HG03095 (cell line): ENCODE results near the gene SORCS2.

Experiments
- ATAC-seq: cut with Tn5 transposase; IDR thresholded peaks from one replicate; pipeline ENCODE4 v1.9.1; 2021; ENCODE audit warnings: moderate library complexity; ENCODE audit not compliant: unreplicated experiment

Gene SORCS2

DNA sequence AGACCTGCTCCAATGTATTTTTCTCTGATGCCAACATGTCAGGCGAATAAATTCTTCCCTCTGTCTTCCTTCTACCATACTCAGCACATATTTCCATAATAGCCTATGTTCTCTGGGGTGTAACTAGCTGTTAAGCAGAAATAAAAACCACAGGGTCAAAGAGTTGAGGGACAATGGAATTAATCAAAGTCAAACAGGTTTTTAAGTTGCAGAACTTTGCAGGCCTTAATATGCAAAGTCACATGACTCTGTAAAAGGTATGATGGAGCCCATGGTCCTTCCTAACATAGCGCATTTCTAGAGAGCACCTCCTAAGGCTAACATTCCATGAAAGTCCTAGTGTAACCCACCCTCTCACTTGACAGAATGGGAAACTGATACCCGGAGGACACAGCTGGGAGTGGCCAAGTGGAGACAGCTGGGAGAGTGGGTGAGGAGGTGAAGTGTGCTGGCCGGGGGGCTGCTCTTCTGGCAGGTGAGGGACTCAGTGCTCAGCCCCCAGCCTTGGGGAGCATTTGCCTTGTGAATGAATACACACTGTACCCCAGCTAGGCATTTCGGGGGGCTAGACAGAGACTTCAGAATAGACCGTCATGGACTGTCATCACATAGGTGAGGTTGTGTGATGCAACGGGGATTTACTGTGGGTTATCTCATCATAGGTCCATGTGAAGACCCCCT is 8.4 kb upstream of the SORCS2 start:
- ATAC-seq = no peak

DNA sequence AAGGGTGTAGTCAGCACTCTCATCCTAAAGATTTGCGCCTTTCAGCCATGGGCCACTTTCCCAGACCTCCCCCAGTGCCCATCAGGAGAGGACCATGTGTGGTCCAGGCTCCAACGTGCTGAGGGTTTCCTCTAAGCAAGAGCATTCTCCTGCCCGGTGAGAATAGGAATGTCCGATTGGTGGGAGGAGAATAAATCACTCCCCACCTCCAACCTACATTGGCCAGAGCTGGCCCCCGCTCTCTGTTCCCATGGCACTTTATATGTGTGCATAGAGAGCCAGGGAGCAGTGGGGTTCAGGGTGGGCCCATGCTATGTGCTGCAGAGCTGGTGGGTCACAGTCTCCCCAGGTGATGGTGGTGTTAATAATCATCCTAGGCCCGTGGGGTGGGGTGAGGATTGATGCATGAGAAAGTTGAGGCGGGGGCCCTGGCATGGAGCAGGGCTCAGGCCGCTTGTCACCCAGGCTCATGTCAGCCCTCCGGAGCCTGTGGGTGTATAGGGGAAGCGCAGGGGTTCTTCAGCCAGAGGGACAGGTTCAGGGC is 6.8 kb upstream of the SORCS2 start:
- ATAC-seq = no peak

DNA sequence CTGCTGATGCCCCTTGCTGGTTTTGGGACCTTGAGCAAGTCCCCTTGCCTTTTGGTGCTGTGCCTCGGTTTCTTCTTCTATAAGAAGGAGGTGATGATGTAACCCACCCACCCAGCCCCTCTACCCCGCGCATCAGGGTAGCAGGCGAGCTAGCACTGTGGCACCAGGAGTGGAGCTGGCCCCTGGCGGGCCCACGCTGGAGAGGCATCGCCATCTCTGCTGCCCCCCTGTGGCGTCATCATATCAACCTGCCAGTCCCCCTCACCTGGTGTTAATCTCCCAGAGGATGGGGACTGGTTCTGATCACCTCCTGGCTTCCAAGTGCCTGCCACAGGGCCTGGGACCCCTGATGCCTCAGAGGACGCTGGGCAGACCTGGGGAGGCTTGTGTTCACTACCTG is 6.3 kb upstream of the SORCS2 start:
- ATAC-seq = no peak

DNA sequence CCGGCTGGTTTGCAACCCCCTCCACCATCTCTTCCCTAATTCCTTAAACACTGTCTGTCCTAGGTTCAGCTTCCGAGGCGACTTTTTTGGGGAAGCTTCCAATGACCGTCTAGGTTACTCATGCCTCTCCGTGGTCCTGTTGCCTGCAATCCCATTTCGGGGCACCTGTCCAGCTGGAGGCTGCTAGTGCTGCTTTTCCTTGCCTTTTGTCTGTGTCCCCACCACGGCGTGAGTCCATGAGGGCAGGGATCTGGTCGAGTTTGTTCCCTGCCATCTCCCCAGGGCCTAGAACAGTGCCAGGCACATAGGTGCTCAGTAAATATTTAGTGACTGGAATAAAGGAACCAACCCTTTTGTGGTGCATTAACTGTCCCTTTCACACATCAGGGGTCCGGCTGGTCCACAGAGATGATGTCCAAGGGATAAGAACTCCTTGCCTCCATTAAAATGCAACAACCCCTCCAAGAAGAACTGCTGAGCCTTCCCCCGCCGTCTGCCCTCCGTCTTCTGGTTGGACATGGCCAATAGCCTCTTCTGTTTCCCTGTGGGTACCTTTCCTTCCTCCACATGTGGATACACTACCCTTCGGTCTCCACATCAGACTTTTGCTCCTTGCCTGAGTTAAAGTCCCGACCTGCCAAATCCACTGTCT is 5.7 kb upstream of the SORCS2 start:
- no peak for ATAC-seq

DNA sequence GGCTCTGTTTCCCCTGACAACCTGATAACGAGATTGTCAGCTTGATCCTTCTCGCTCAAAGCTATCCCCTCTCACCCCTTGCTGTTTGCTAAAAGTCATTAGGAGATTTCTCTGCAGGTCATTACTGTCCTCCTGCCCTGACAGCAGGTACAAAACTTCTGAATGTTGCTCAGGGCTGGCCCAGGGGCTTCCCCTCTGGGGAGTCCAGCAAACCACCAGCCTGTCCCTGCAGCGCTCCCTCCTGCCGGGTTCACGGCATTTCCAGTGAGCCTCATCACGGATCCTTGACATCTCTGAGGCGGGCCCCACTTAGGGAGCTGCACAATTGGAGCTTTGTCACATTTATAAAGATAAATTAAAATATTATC is 5.2 kb upstream of the SORCS2 start:
- ATAC-seq = no peak

DNA sequence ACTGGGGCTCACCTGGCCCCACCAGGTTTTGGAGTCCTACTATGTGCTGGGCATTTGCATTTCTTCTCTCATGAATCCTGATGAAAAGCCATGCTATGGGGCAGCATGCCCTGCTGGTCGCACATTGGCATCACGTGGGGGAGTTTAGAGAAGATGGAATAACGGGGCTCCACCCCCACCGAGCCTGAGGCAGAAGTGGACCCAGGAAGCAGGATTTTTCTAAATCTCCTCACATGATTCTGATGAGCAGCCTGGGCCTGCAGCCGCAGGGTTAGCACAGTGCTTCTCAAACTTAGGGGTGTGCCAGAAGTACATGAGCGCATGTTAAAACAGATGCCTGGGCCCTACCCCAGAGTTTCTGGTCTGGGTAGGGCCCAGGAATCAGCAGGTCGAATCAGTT is 4.6 kb upstream of the SORCS2 start:
- ATAC-seq = no peak

DNA sequence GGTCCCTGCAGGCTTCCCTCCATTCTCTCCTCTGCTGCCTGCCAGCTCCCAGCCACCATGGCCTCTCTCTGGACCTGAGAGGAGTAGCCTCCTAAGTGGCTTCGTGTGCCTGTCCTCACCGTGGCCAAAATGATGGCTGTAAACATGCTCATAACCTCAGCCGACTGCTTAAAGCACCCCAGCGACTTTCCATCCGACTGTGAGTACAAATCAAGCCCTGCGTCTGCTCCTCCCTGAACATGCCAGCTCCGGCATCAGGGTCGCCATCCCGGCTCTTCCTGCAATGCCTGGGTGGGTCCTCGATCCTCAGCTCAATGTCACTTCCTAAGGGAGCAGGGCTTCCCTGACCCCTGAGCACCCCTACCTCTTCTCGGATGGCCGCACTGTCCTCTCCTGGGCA is 3.3 kb upstream of the SORCS2 start:
- ATAC-seq = no peak

DNA sequence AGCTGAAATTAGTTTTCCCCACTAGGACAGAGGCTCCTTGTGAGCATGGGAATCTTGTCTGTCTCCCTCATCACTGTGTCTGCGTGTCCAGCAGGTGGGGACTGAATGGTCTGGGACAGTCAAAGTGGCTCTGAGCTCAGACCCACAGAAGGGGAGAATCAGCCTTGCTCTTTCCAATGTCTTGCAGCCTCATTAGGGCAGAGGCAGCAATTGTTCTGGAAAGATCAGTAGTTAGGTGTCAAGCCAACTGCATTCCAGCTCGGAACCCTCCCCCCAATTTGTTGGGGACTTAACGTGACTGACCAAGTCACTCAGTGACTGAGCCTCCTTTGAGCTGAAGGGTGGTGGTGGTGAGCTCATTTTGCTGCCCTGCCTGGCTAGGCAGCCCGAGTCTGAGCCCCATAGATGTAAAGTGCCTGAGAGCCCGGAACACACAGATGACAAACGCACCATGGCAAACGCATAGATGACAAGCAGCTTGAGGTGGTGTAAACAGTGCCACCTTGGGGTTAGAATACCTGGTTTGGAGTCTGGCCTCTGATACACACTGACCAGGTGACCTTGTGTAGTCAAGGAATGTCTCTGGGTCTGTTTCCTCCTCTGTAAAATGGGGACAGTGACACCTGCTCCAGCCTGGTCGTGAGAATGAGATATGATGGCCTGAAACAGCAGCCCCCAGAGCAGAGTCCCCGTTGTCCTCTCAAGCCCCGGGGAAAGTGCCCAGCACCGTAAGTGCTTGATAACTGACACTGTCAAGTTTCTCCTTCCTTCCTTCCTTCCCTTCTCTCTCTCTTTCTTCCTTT is 2.7 kb upstream of the SORCS2 start:
- ATAC-seq = no peak

DNA sequence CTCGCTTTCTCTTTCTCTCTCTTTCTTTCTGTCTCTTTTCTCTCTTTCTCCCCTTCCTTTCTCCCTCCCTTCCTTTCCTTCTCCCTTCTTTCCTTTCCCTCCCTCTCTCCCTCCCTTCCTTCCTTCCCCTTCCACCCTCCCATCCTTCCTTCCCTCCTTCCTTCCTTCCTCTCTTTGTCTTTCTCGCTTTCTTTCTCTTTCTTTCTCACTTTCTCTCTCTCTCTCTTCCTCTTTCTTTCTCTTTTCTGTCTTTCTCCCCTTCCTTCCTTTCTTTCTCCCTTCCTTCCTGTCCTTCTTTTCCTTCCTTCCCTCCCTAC is 2.1 kb upstream of the SORCS2 start:
- ATAC-seq = no peak

DNA sequence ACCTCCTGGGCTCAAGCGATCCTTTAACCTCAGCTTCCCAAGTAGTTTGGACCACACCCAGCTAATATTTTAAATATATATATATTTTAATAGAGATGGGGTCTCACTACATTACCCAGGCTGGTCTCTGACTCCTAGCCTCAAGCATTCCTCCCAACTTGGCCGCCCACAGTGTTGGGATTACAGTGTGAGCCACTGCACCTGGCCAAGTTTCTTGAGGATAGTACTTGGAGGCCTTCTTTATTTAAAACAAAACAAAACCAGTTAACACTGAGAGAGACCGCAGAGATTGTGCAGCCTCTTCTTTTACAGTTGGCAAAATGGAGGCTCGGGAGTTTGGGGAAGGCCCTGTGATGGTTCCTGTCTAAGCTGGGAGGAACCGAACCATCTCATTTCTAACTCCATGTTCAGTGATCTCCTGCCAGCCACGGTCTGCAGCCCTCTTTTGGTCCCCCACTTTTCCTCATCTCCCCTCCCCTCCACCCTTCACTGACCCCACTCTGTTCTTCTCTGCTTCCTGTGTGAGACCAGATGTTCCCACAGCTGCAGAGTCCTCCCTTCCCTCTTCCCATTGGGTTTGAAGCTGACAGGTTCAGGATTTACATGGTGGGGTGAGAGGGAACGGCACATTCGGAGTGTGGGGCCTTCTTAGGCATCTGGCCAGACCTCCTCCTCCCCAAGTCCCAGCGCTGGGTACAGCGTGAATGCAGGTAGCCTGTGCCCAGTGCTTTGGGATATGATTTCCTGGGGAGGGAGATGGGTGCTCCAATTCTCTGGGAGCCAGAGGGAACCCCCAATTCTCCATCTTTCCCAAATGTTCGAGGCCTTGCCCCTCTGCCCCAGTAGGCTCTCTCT is 1.4 kb upstream of the SORCS2 start:
- no peak for ATAC-seq

DNA sequence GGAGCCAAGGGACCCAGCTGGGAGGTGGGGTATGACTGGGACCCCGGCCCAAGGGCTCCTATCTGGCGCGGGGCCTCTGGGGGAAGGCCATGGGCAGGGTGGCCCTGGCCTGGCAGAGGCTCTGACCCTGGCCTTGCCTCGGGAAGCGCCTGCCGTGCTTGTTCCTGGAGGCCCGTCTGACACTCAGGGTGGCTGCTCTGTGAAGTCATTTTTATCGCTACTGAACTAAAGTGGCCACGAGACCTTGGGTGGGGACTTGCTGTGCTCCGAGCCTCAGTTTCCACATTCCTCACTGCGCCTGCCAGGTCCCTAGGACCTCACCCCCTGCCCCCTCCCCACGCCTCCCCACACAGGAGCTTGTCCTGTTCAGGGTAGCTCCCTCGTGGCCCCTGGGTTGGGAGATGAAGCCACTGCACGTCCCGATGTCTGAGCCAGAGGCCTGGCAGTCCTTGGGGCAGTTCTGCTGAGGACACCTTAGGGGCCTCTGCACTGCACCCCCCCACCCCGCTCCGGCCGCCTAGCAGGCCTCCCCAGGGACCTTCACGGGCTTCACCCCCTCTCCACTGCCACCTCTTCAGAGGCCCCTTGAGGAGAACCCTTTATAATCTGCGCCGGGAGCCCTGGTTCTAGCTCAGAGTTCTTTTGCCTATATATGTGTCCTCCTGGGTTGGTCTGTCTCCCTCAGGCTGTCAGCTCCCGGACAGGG is 639 bp upstream of the SORCS2 start:
- ATAC-seq = no peak

DNA sequence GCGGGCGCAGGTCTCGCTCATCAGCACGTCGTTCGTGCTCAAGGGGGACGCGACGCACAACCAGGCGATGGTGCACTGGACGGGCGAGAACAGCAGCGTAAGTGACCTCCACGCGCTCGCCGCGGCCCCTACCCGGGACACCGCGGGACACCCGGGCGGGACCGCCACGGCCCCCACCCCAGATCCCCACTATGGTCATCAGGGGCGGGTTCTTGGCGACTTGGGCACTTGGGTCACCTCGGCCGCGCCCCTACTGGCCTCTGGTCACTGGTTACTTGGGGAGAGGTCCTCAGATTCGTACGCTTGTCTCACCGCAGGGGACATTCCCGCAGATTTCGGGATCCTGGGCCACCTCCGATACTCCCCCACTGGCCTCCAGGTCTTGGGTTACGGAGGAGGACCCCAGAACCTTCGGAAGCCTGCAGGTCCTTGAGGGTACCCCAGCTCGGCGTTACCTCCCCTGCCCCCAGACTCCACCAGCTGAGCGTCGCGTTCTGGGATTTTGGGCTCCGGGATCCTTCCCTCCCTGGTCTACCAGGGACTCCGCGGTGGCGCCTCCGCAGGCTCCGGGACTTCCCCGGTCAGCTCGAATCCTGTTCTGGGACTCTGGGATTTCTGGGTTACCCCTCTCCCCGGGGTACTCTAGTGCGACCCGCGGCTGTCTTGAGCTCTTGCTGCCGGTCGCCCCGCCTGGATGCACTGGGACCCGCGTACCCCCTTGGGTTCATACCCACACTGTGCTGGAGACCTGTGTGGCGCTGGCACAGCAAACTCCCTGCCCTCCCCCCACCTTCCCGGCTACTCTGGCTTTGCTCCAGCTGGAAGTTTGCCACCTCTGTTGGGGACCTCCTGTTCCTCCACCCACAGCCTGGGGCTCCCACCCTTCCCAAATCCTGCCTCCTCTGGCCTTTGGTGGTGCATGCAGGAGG is 956 bp downstream of the SORCS2 start:
- ATAC-seq = no peak

DNA sequence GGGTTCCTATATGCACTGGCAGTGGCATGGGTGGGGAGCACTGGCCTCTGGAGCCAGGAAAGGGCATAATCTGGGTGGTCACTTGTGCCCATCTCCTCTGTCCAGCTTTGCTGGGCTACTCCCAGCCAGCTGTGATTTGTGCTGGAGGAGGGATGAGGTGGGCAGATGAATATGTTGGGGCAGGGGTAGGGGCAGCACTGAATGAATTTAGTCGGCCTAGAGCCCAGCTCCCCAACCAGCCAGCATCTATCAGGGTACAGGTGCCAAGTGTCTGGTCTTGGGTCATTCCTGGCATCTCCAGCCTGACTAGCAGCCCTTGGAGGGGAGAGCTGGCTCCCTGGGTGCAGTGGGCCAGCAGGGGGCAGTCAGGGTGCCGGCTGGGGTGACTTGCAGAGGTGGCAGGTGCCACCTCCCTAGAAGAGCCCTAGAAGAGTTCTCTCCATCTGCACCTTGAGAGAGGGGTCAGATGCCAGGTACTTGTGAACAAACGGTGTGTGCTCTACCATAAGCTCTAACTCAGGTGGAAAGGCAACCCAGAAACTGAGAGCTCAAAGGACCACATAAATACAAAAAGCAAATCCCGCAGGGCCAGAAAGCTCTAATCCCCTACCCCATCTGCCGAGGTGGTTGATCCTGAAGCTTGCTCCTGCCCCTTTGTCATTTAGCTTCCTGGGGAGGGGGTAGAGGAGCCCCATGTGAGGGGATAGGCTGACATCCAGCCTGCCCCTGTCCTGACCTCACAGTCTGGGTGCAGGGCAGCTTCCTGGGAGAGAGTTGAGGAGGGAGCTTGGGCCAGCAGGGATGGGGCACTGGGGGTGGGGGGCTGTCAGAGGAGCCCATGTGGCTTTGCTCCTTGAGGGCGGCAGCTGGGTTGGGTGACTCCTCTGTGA is 2.2 kb downstream of the SORCS2 start:
- ATAC-seq = no peak

DNA sequence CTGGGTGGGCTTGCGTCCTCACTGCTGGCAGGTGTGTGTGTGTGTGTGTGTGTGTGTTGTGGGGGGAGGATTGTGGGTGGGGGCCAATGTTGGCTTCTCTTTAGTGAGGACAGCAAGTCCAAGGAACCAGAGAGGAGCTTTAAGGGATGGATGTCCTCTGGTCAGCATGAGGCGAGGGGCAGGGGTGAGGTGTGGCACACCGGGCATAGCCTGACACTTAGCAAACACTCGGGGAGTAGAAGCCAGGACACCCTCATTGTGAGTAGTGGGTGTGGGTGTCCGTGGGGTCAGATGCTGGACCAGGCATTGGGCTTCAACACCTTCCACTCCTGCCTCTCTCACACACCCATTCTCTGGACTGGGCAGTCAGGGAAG is 2.8 kb downstream of the SORCS2 start:
- ATAC-seq = no peak

DNA sequence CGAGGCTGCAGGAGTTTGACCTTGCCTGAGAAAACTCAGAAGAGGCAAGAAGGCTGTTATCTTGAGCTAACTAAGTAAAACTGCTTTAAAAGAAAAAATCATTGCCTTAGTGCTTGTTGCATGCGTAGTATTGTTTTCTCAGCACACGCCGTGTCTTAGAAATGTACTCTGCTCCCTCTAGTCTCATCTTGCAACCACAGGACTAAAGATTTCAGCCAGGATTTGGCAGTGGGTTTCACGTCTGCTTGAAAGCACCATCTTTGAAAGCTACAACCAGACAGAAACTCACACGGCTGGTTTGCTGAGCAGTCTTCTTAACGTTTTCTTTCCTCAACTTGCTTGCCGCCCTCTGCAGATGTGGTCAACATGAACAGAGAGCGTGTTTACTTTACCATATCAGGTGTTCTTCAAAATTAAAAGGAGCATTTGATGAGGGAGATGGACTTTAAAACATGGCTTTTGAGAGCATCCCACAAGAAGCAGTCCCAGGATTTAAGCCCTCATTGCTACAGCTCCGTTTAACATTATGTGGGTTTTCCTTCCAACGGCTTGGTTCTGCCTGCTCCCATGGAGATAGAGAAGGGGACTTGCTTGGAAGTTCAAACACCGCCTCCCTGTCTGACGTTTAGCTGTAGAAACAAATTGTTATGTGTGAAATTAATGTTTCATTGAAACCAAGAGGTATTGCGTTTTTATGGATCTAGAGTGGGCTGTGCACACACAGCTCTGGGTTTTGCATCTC is 3.4 kb downstream of the SORCS2 start:
- ATAC-seq = no peak

DNA sequence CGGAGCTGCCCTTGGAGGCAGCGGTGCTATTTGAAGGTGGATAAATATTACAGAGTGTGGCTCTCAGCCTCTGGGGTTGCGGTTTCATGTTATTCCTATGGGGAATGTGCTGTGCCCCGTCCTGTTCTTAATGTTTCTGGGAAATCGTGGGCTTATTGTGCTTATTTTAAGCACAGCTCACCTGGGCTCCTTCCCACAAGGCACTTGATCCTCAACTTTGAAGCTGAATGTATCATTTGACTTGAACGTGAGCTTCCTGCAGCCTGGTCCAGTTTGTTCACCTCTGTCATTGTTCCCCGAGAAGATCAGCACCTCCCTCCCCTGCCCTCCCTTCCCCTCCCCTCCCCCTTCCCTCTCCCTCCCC is 3.9 kb downstream of the SORCS2 start:
- ATAC-seq = no peak

DNA sequence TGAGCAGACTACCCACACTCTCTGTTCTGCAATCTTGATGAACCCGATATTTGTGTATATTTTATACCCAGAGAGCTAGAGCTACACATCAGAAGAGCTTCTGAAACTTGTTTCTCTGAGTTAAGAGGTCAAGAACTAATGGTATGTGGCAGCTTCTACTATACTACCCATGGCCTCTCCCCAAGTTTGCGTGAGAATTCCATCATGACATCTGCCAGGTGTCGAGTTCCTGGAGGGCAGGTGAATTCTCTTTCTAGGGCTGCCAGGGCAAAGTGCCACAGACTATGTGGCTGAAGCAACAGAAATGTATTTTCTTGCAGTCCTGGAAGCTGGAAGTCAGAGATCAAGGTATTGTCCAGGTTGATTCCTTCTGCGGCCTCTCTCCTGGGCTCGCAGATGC is 4.4 kb downstream of the SORCS2 start:
- no peak for ATAC-seq

DNA sequence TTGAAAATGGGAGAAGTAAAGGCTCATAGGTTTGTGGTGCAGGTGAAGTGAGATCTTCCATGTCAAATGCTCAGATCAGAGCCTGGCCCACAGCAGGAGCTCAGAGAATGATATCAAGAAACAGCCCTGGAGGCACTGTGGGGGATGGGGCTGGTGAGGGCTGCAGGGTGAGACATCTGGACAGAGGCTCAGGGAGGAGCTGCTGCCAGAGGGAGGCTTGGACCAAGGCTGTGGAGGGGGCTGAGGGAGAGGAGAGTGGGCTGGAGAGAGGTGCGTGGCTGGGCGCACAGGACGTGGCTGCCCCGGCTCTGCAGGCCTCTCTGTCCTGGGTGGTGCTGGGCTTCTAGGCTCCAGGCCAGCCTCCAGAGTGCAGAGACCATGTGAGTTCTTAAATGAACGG is 5.6 kb downstream of the SORCS2 start:
- ATAC-seq = no peak
